Measurements from ENCODE around the gene NAALADL2.

GRCh38 chr3:175222356-175222755 lies 363.2 kb downstream of the NAALADL2 start:
- TF ChIP-seq CTCF (IDR thresholded peaks at IDR 0.05) (no peak), EP300 (IDR thresholded peaks at IDR 0.05) (no peak), POLR2AphosphoS5 (IDR thresholded peaks at IDR 0.05) (no peak)

Measured in upper lobe of left lung (tissue), 4 donors.